GM18517 (cell line): Measurements from ENCODE around the gene GOSR1.
"Not testable (repeated sequence)": the region's sequence is repeated elsewhere in the genome, so short reads cannot be mapped to it uniquely, and the experiment has no call there.

Experiments used
- ATAC-seq: cut with Tn5 transposase; IDR thresholded peaks from one replicate; pipeline ENCODE4 v1.9.1; 2021; ENCODE audit warnings: mild to moderate bottlenecking, moderate library complexity; ENCODE audit not compliant: unreplicated experiment

GOSR1 gene

GRCh38 chr17:30477083-30477773 is at the start of gene GOSR1:
Gene GOSR1 (plus strand): TSS chr17:30477408. CDS start chr17:30477434, 26 bp downstream.
- ATAC-seq, result peak; percentile 91

DNA sequence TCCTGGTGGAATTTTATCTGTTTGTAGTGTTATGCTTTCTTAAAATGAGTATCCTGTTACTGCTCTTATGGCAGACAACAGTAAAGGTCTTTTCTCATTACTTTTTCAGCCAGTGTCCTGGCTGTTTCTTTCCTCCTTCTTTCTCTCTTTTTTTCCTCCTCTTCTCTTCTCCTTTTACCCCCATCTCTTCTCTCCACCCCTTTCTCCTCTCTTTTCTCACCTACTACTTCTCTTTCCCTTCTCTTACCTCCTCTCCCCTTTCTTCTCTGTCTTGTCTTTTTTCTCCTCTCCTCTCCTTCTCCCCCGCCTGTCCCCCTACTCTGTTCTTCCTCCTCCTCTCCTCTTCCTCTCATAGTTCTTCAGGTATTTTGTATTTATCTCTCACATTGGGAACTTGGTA is 49.6 kb upstream of the GOSR1 start:
- ATAC-seq, result no peak

GRCh38 chr17:30429155-30429554 is 48.1 kb upstream of the GOSR1 start:
- no peak for ATAC-seq

GRCh38 chr17:30433514-30433913 is 43.7 kb upstream of the GOSR1 start:
- no peak for ATAC-seq

- no peak for ATAC-seq
Measured at GRCh38 chr17:30436729-30437128, 40.5 kb upstream of the GOSR1 start.

- no peak for ATAC-seq
Measured at GRCh38 chr17:30443721-30444120, 33.5 kb upstream of the GOSR1 start.

DNA sequence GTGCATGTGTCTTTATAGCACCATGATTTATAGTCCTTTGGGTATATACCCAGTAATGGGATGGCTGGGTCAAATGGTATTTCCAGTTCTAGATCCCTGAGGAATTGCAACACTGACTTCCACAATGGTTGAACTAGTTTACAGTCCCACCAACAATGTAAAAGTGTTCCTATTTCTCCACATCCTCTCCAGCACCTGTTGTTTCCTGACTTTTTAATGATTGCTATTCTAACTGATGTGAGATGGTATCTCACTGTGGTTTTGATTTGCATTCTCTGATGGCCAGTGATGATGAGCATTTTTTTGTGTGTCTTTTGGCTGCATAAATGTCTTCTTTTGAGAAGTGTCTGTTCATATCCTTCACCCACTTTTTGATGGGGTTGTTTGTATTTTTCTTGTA is 30.6 kb upstream of the GOSR1 start:
- not testable (repeated sequence) for ATAC-seq

DNA sequence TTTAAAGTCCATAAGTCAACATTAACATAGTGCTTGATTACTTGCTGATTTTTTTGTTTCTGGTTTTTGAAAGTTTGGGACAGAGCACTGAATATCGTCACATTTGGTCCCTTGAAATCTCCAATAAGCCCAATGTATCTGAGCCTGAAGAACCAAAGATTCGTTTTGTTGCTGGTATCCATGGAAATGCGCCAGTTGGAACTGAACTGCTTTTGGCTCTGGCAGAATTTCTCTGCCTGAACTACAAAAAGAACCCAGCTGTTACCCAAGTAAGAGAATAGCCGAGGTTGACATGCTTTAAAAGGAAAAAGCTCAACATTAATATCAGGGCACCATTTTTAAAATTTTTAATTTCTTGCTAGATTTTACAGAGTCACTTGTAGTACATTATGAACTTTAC is 27.7 kb upstream of the GOSR1 start:
- no peak for ATAC-seq

DNA sequence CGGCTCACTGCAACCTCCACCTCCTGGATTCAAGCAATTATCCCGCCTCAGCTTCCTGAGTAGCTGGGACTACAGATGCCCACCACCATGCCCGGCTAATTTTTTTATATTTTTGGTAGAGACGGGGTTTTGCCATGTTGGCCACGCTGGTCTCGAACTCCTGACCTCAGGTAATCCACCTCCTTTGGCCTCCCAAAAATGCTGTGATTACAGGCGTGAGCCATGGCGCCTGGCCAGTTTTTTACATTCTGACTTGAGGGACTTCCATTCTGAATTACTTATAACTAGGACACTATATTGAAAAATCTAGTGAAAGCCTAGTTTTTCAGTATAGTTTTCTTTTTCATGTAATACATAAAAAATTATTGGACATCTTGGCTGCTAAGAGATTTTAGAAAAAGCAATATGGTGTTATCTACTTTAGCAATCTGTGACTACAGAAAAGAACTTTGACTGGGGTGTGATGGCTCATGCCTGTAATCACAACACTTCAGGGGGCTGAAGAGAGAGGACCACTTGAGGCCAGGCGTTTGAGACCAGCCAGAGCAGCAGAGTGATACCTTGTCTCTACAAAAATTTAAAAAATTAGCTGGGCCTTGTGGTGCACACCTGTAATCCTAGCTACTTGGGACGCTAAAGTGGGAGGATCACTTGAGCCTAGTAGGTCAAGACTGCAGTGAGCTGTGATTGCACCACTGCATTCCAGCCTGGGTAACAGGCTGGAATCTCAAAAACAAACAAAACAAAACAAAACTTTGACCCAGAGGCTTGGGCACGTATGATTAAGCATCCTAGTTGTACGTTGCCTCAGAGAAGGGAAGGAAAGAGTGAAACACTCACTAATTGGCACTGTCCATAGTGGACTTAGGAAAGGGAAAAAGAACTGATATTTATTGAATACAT is 26.8 kb upstream of the GOSR1 start:
- no peak for ATAC-seq

DNA sequence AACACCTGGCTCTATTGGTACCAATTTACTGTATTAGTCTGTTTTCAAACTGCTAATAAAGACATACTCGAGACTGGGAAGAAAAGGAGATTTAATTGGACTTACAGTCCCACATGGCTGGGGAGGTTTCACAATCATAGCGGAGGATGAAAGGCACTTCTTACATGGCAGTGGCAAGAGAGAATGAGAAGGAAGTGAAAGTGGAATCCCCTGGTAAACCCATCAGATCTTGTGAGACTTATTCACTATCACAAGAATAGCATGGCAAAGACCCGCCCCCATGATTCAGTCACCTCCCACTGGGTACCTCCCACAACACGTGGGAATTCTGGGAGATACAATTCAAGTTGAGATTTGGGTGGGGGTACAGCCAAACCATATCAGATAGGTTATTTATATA is 22.6 kb upstream of the GOSR1 start:
- no peak for ATAC-seq

GRCh38 chr17:30458371-30458770 is 18.8 kb upstream of the GOSR1 start:
- ATAC-seq, result no peak

DNA sequence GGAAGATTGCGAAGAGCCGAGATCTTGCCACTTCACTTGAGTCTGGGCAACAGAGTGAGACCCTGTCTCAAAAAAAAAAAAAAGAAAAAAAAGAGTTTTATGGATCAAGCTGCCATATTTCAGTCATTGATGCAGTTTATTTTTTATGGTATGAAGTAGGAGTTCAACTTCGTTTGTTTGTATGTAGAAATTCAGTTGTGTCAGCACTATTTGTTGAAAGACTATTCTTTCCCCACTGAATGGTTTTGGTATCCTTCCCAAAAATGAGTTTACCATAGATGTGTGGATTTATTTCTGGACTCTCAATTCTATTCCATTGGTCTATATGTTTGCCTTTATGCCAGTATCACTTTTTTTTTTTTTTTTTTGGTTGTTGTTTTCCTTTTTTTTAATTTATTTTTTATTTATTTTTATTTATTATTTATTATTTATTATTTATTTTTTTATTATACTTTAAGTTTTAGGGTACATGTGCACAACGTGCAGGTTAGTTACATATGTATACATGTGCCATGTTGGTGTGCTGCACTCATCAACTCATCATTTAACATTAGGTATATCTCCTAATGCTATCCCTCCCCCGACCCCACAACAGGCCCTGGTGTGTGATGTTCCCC is 18.3 kb upstream of the GOSR1 start:
- ATAC-seq, result not testable (repeated sequence)

DNA sequence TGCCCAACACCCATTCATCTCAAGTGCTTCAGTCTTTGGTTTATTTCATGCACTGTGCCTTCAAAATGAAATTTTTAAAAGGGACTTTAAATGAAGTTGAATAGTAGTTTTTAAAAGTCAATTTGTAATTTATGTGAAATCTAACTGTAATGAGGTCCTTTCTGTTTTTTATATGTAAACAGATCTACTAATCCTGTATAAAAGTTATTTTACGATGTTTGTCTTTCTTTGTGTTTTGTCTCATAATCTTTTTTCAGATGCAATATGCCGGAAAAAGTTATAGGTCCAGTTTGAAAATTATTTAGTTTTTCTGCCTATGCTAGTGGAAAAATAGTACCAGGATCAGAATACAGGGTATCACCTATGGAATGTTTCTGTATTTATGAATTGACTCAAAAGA is 8.7 kb upstream of the GOSR1 start:
- no peak for ATAC-seq

DNA sequence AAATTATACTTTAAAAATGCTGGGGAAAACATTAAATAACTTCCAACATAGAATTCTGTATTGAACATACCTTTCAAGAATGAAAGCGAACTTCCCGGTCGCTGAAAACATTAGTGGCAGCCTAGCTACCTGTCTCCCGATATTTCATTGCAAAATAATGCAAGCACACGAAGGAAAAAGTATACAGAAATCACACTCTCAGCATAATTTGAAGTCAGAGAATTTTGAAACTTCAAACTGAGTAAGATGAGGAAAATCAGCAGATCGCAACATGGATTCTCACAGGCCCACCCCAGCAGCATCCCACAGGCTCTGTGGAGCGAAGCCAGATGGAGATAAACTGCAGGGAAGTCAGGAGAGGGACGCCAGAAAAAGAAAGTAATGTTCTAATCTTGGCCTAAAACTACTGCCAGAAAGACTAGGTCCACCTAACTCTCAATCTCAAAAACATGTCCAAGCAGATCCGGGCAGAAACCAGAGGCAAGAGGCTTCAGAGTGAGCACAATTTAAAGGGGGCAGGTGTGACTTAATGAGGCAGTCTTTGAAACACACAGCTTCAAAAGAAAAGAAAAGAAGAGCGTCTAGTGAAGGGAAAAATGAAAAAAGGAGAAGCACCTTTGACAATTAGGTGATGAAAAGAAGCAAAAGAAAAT is 4.8 kb upstream of the GOSR1 start:
- ATAC-seq, result no peak

- no peak for ATAC-seq
Measured at GRCh38 chr17:30475206-30475605, 2.0 kb upstream of the GOSR1 start.

- no peak for ATAC-seq
Measured at GRCh38 chr17:30476726-30477082, 504 bp upstream of the GOSR1 start.

DNA sequence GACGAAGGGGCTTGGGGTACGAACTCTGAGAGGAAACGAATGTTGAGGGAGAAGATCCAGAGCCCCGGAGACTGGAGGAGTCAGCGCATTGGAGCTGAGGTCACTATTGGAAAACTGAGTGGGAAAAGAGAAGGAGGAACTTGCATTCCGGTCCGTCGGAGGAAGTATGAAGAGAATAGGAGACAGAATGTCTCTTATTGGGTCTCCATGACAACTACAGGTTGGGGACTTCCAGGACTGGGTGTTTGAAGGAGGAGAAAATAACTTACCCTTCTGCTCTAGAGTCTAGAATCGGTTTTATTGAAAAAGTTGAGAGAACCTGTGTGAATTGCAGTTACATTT is 537 bp downstream of the GOSR1 start:
- no peak for ATAC-seq

GRCh38 chr17:30482555-30482954 is 5.3 kb downstream of the GOSR1 start:
- no peak for ATAC-seq

DNA sequence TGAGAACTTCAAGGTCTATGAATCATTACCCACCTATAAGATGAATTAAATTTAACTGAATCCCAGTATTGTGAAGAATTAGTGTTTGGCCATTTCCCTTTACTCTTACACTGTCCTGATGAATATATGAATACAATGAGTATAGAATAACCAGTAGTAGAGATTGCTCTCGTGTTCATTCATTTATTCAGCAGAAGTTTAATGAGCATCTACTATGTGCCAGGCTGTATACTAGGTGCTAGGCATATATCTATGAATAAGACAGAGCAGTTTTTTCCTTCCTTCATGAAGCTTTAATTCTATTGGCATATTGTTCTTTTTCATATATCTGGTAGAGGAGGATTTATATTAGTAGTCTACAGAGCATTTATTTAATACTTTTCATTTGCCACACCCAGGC is 6.0 kb downstream of the GOSR1 start:
- ATAC-seq, result no peak

GRCh38 chr17:30493780-30494179 is 16.6 kb downstream of the GOSR1 start:
- no peak for ATAC-seq

DNA sequence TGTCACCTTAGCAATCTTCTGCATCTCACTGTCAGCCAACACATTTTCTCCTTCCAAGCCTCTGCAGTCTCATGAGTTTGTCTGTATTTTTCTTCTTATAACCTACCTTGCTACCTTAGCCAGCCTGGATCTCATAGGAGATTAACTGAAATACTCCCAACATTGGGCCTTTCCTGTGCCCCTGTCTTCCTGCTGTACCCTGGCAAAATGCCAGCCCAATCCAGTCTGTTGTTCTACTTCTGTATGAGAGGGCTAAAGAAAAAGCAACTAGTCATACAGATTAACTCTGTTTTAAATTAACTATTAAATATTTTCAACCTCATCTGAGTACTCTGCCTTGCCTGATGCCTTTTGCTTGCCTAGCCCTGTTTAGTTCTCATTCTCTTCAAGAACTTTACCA is 18.4 kb downstream of the GOSR1 start:
- no peak for ATAC-seq

DNA sequence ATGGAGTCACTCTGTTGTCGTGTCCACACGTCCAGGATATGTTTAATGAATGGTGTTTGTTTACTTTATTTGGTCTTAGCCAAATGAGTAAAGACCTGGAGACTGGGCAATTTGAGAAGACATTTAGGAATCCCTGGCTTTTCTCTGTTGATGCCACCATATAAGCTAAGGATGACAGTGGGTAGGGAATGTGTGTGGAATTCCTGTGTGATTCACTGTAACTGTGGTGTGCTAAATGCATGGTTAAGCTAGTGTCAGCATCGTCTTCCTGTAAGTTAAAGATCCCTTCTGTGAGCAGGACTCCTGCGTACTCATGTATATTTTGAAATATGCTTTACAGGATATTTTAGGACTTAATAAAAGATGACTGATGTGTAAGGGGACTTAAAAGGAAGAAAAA is 26.4 kb downstream of the GOSR1 start:
- ATAC-seq, result no peak
